Vagina (tissue), 2 donors: ENCODE measurements around the gene TNIP1.

Experiments
- CTCF ChIP-seq, 3 experiments: fragments of 450-650 bp in 2 of 3; fragments of 200-600 bp in 1 of 3; sonication (generic) in 1 of 3; IDR thresholded peaks; one replicate each; pipeline ENCODE4 v1.5.1; 2017 to 2019; ENCODE audit warnings: antibody characterized with exemption in 3 of 3, mild to moderate bottlenecking in 2 of 3, moderate library complexity in 2 of 3
- POLR2A ChIP-seq, 2 donors: fragments of 450-650 bp; IDR thresholded peaks; one replicate each; pipeline ENCODE4 v1.6.1; 2017; ENCODE audit warnings: antibody characterized with exemption in 2 of 2, mild to moderate bottlenecking in 2 of 2, moderate library complexity in 2 of 2
- POLR2AphosphoS5 ChIP-seq, 2 donors: sonication (generic); formaldehyde crosslinking; IDR thresholded peaks; one replicate each; pipeline ENCODE4 v1.9.0; 2017; ENCODE audit warnings: antibody characterized with exemption in 2 of 2, mild to moderate bottlenecking in 2 of 2, low read depth in 1 of 2; ENCODE audit not compliant: insufficient read depth in 1 of 2

- TF ChIP-seq CTCF (IDR thresholded peaks at IDR 0.05) (no peak), POLR2A (IDR thresholded peaks at IDR 0.05) (no peak), POLR2AphosphoS5 (IDR thresholded peaks at IDR 0.05; ENCODE audit: insufficient read depth in 1 of 2, low read depth in 1 of 2) (no peak)
Observed at GRCh38 chr5:151058891-151059489, 21.8 kb downstream of the TNIP1 start.
